ENCODE data around the gene HCN3.

HCN3 gene

DNA sequence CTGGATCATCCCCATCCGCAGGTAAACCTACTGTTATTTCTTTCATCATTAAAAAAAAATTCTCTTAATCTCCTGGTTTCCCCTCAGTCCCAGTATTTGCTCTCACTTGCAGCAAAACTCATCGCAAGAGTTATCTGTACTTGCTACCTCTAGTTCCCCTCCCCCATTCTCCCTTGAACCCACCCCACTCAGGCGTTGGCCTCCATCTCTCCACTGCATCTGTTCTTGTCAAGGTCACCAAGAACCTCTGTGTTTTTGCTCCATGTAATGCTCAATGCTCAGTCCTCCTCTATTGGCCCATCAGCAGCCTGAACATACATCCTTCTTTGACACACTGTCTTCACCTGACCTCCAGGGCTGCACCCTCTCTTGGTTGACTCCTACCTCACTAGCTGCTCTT is 19.4 kb downstream of the HCN3 start:
- no peak for TF ChIP-seq CTCF (IDR thresholded peaks at IDR 0.05; ENCODE audit: low read depth, low read length)

GRCh38 chr1:155297384-155297783 is 20.1 kb downstream of the HCN3 start:
- no peak overlapping the region for H3K4me3 ChIP-seq (ENCODE audit: low read depth, low read length)

More for the DNA sequence above, 19.4 kb downstream of the HCN3 start:
- no peak overlapping the region for H3K4me3 ChIP-seq (ENCODE audit: low read depth, low read length)

DNA sequence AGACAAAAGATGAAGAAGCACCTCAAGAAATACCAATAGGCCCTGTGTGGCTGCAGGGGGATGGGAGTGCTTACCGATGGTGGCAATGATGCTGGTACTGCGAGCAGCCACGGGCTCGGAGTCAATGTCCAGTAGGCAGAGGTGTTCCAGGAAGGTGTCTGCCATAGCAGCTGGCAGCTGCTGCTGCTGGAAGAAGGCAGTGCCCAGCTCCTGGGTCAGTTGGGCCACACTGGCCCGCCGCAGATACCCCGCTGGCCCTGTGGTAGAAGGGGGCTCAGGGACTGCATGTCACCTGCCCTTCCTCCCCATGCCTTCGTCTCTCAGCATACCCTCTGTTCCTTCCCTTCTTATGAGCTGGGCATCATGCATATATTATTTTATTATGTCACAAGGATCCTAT is 22.8 kb downstream of the HCN3 start:
- no peak overlapping the region for H3K4me3 ChIP-seq (ENCODE audit: low read depth, low read length)
- TF ChIP-seq CTCF (IDR thresholded peaks at IDR 0.05; ENCODE audit: low read depth, low read length) = no peak

More at GRCh38 chr1:155297384-155297783, 20.1 kb downstream of the HCN3 start:
- TF ChIP-seq CTCF (IDR thresholded peaks at IDR 0.05; ENCODE audit: low read depth, low read length) = no peak

GRCh38 chr1:155300553-155301329 is 23.5 kb downstream of the HCN3 start:
- H3K4me3 ChIP-seq (ENCODE audit: low read depth, low read length) = no peak overlapping the region
- no peak for TF ChIP-seq CTCF (IDR thresholded peaks at IDR 0.05; ENCODE audit: low read depth, low read length)

DNA sequence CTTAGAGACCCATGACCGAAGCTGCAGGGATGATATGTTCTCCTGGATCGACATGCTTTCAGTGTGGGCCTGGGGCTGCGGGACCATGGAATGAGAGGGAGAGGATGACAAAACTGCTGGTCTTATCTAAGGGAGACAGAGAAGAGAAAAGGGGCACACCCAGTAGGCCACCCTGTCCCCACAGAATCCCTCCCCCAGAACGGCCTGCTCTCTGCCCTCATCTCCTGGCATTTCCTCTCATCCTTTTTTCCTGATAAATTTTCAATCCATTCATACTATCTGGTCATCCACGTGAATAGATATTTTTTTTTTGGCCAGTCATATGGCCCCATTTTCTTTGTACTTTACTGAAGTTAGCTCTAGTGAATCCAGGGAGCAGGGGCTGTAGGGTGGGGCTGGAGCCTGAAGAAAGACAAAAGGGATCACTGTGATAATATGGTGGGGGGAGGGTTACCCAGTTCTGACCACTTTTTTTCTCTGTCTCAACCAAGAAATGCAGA is 24.1 kb downstream of the HCN3 start, which contains the start of gene PKLR:
PKLR (minus strand) TSS at position 97 of the 500 bp plus-strand sequence; CDS start at position 54, 43 bp downstream.
- no peak for TF ChIP-seq CTCF (IDR thresholded peaks at IDR 0.05; ENCODE audit: low read depth, low read length)

GRCh38 chr1:155304558-155305063 is 27.3 kb downstream of the HCN3 start:
- H3K4me3 ChIP-seq (ENCODE audit: low read depth, low read length) = no peak overlapping the region
- no peak for TF ChIP-seq CTCF (IDR thresholded peaks at IDR 0.05; ENCODE audit: low read depth, low read length)

More for the DNA sequence above, 24.1 kb downstream of the HCN3 start, which contains the start of gene PKLR:
- H3K4me3 ChIP-seq (ENCODE audit: low read depth, low read length) = no peak within 1 kb of the TSS

DNA sequence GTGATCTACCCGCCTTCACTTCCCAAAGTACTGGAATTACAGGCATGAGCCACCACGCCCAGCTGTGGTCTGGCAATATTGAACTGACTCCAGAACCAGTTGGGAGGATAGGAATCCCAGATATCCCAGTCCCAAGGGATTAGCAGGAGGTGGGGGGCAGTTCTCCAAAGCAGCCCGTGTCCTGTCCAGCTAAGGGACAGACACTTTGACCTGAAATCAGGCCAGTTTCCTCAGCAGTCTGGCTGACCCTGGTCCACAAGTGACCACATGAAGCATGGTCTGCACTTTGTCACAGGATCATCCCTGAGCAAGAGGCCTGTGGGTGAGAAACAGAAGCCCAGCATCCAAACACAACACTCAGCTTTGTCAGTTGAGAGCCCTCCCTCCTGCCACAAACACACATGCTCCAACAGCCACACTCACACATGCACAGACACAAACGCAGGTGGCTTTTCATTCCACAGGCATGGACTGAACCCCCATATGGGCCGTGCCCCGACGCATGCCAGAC is 28.7 kb downstream of the HCN3 start:
- TF ChIP-seq CTCF (IDR thresholded peaks at IDR 0.05; ENCODE audit: low read depth, low read length) = no peak
- no peak overlapping the region for H3K4me3 ChIP-seq (ENCODE audit: low read depth, low read length)

Data from WI38 (cell line).